Limb (tissue), 2 donors: Measurements from ENCODE around the gene SERPINB13.

Experiments
- DNase-seq, 2 donors: peaks; one replicate each; pipeline ENCODE4 v3.0.0-alpha.2; 2016; ENCODE audit errors: extremely low spot score in 2 of 2

The SERPINB13 gene, protein sequence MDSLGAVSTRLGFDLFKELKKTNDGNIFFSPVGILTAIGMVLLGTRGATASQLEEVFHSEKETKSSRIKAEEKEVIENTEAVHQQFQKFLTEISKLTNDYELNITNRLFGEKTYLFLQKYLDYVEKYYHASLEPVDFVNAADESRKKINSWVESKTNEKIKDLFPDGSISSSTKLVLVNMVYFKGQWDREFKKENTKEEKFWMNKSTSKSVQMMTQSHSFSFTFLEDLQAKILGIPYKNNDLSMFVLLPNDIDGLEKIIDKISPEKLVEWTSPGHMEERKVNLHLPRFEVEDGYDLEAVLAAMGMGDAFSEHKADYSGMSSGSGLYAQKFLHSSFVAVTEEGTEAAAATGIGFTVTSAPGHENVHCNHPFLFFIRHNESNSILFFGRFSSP

DNA sequence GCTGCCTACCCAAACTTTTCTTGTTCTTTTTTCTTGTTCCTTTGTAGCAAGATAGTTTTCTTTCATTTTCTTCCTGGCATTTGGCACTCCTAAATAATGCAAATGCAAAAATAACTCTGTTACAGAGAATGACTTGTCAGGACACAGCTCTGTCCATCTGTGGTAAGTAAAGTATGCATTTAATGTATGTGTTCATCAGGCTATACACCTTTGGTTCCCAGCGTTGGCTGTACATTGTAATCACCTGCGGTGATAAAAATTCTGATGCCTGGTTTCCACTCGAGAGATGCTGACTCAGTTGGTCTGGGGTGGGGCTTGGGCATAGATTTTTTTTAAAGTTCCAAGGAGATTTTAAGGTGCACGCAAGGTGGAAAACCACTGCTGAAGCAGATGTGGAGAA, at the start of gene SERPINB13:
TSS of gene SERPINB13 (plus strand) at position 378 of the 400 bp plus-strand sequence. CDS start 1,325 bp downstream, outside the sequence.
- no peak for DNase-seq

DNA sequence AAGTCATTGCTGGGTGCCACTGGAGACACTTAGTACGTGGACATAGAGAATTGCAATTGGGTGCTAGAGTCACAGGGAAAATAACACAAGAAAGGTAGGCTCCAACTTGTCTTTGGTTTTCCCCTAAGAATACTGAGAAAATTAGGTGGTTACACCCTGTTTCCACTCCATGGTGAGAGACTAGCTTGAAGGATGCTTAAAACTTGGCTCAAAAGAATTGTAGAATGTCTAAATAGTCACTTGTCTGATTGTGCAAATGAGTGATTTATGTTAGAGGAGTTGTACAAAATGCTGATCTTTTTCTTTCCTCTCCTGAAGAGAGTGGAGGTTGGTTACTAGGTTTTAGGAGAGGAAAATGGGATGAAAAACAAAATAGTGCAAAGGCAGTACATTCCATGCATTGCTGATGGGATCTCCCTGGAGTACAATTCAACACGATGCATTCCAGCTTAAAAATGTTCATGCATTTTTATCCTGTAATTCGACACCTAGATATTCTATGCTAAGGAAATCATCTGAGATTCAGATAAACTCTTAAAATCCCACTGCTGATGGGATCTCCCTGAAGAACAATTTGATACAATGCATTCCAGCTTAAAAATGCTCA, 47.1 kb upstream of the SERPINB13 start:
- peak in 1 of 2 donors; percentile 24 for DNase-seq

DNA sequence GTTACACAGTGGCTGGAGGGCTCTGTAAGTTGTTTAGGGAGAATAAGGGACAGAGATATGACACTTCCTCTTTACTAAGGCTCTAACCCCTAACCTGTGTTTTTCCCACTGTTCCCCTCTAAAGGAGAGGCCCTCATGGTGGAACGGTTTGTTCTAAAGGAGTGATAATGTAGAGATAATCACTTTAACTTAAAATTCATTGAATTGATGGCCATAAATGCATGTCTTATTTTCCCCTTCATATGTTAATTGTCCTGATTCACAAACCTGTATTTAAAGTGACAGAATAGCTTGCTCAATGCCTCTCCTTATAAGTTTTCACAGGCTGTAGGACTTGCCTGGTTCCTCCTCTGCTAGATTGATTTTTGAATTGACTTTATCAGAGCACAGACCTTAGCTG, 45.1 kb upstream of the SERPINB13 start, which contains the start of gene SERPINB12:
TSS of gene SERPINB12 (plus strand) at position 301 of the 400 bp plus-strand sequence. CDS start 13,791 bp downstream, outside the sequence.
- no peak for DNase-seq

- DNase-seq: no peak
Measured at GRCh38 chr18:63544017-63544416, 43.1 kb upstream of the SERPINB13 start.

DNA sequence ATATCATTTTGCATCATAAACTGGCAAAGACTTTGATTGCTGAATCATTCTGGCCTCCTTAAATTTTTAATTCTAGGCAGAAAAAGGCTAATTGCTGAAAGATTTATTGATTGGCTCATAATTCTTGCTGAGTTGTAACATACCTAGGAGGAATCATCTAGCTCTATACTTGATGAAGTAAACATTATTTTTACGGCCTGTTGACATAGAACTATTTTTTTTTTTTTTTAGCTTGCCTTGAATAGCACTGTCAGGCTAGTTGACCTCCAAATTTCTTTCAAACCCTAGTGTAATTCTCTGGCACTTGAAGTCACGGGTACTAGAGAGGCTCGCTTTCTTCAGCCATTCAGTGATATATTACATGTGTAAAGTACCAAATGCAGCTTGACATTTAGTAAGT, 42.1 kb upstream of the SERPINB13 start:
- DNase-seq: no peak

GRCh38 chr18:63550068-63550467, 37.1 kb upstream of the SERPINB13 start:
- DNase-seq: no peak

DNA sequence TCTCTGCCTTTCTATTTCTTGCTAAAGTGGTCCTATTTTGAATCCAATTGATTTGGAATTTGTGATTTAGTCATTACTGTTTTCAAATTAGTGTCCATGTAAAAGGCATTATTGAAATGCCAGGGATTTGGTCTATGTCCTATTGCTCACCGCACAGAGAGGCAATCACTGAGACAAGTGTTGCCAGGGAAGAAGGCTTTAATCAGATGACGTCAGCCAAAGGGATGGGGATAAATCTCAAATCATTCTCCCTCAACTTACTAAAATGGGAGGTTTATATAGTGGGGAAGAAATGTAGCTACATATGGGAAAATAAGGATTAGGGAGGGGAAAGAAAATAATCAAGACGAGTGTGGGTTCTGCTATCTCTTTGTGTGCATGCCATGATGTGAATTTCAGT, 35.4 kb upstream of the SERPINB13 start:
- DNase-seq: no peak

DNA sequence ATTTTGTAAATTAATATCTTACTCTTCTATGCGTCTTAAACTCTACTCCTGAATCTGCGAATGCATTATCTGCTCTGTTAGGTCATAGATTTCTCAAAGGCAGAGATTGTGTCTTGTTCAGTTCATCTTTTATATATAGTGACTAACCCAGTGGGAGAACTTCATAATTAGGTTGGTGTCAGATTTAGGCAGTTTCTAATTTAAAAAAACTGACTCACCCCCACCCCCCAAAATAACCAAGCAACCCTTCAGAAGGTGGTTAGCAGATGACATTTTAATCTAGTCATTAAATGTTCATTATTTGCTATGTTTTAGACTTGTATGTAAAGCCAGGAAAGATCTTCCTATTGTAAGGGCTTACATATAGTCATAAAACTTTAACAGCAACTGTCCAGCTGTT, 34.6 kb upstream of the SERPINB13 start:
- DNase-seq: no peak

GRCh38 chr18:63553081-63553480, 34.1 kb upstream of the SERPINB13 start:
- DNase-seq: peak in 1 of 2 donors; percentile 52

DNA sequence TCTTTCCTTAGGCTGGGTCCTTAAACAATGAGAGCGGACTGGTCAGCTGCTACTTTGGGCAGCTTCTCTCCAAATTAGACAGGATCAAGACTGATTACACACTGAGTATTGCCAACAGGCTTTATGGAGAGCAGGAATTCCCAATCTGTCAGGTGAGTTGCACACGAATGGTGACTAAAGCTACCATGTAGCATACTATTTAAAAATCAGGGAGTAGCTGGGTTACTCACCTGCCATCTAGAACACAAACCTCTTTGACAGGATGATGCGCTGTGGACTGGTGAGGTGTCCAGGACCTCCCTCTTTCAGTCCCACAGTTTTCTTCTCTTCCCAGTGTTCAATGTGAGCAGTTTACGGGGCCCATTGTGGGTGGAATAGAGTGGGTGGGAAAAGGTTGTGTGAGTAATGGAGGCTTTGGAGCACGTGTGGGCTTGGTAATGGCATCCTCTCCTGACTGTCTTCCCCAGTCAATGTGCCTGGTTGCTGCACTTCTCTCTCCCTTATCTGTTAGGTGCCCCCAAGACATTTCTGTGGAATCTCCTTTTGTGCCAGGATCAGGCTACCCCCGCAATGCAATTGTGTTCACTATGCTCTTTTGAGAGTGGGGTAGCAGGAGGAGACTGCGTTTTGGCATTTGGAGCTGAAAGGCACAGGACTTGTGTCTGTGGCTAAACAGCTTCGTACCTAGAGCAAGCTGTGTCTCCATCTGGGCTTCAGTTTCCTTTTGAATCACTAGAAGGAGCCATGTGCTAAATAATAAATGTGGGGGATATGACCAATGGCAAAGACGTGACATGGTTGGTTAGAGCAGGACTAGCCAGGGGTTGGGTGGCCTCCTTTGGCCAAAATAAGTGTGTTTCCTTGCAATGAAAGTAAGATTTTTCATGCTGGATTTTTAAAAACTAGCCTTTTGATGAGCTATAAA, 27.3 kb upstream of the SERPINB13 start:
- no peak for DNase-seq

DNA sequence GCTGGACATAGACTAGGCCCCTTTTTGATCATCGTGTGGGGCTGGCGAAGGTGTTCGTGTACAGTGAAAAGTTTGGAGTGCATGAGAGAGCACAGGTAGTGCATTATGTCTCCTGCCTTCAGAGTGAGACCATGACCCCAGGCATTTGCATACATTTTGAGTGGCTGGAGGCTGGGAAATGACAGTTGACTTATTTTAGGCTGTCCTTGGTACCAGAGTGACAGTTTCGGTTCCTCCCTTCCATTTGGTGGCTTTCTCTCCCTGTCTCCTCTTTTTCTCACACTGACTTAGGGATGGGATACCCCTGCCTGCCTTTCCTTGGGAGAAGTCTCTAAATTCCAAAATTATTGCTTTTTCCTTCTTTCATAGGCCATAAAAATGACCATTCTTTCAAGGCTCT, 24.9 kb upstream of the SERPINB13 start:
- no peak for DNase-seq

DNA sequence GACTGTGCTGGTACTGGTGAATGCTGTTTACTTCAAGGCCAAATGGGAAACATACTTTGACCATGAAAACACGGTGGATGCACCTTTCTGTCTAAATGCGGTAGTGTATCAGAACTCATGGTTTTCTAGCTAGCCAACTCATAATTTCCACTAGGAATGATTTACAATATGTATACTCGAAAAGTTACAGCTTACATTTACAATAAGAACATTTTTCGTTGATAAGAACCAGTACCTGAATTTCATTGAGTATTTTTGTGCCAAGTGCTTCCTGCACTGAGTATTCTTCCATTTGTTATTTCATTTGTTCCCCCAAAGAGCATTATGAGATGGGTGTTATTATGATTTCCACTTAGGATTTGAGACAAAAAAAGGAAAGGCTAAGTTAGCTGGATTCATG, 23.1 kb upstream of the SERPINB13 start:
- no peak for DNase-seq

GRCh38 chr18:63564561-63564960, 22.6 kb upstream of the SERPINB13 start:
- no peak for DNase-seq

GRCh38 chr18:63567276-63567675, 19.9 kb upstream of the SERPINB13 start:
- DNase-seq: no peak

DNA sequence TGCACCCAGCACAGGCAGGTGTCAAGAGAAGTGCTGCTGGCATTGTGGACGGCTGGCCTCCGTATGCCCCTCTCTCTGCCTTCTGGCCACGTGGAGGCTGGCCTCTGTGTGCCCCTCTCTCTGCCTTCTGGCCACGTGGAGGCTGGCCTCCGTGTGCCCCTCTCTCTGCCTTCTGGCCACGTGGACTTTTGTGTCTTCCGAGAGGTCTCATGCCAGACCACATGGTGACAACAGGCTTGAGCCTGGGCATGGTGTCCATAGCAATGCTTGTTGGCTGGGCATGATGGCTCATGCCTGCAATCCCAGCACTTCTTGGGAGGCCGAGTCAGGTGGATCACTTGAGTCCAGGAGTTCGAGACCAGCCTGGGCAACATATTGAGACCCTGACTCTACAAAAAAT, 19.3 kb upstream of the SERPINB13 start:
- no peak for DNase-seq

DNA sequence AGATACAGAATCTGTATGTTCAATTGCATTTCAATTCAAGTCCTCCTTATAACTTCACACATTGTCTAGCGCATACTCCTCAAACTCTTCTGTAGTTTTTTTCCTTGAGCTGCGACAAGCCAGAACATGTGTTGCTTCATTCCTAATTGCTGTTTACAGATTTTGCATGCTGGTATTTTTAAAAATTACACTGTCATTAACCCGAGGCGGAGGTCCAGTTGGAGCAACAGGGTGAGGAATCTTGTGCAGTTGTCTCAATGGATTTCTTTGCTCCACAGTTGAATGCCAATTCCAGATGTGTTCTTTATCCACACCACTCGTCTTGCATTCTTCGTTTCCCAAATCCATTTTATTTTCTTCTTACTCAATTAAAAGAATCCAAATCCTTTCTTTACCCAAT, 16.4 kb upstream of the SERPINB13 start:
- DNase-seq: peak in 1 of 2 donors; percentile 12

DNA sequence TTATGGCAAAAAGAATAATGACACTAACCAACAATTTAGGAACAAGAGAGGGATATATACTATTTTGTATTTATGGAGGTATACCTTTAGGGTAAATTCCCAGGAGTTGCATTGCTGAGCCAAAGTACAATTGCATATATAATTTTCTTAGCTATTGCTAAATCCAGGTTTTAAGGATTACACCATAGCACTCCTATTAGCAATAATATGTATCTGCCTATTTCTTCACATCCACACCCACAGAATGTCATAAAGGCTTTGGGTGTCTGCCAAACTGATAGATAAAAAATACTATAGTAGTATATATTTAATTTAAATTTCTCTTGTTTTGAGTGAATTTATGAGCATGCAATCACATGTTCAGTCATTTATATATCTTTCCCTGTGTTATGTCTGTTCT, 11.5 kb upstream of the SERPINB13 start:
- DNase-seq: no peak

- DNase-seq: no peak
Measured at GRCh38 chr18:63578357-63578958, 8.7 kb upstream of the SERPINB13 start.

DNA sequence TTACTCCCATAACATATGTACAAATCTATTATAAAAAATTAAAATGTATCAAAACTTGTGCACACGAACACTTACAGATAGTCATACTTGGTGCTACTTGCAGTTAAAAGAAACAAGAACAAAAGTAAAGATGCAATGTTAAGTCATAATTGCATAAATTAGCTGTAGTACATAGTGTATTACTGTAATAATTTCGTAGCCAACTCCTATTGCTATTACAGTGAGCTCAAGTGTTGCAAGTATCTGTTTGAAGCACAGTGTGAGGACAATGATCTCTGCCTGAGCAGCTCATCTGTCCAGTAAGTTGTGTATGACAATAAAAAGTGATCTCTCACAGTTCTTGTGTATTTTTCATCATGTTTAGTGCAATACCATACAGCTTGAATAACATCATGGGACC, 7.5 kb upstream of the SERPINB13 start:
- DNase-seq: no peak

GRCh38 chr18:63585988-63586387, 1.2 kb upstream of the SERPINB13 start:
- no peak for DNase-seq

GRCh38 chr18:63586431-63586830, 712 bp upstream of the SERPINB13 start:
- DNase-seq: no peak
